PFSK-1 (cell line): ENCODE results near the gene PLK4.

Experiments
- FOXP2 ChIP-seq: optimal IDR thresholded peaks from 2 replicates; pipeline ENCODE3; 2011; ENCODE audit warnings: borderline replicate concordance, control low read depth, inconsistent platforms; ENCODE audit not compliant: insufficient read depth; ENCODE audit errors: extremely low read length, extremely low read depth
- POLR2AphosphoS5 ChIP-seq: IDR thresholded peaks from 2 replicates; pipeline ENCODE4 v1.6.1; 2012; ENCODE audit warnings: low read depth, mild to moderate bottlenecking, control low read depth, low read length, moderate library complexity
- SIN3A ChIP-seq: IDR thresholded peaks from 2 replicates; pipeline ENCODE4 v1.6.1; 2012; ENCODE audit warnings: mild to moderate bottlenecking, low read length, moderate library complexity, borderline replicate concordance; ENCODE audit not compliant: insufficient read depth
- TAF1 ChIP-seq: IDR thresholded peaks from 2 replicates; pipeline ENCODE4 v1.6.1; 2012; ENCODE audit warnings: low read length, control low read depth, borderline replicate concordance; ENCODE audit not compliant: insufficient read depth
- TF ChIP-seq, protein P1 (sequence below), 2 experiments: IDR thresholded peaks; 2 replicates each; pipeline versions ENCODE4 v1.6.1 to v1.8.0; 2011 to 2012; ENCODE audit warnings: low read depth in 2 of 2, low read length in 2 of 2, control low read depth in 1 of 2, inconsistent platforms in 1 of 2, mild to moderate bottlenecking in 1 of 2, moderate library complexity in 1 of 2; ENCODE audit not compliant: insufficient read depth in 1 of 2

PLK4 gene

DNA sequence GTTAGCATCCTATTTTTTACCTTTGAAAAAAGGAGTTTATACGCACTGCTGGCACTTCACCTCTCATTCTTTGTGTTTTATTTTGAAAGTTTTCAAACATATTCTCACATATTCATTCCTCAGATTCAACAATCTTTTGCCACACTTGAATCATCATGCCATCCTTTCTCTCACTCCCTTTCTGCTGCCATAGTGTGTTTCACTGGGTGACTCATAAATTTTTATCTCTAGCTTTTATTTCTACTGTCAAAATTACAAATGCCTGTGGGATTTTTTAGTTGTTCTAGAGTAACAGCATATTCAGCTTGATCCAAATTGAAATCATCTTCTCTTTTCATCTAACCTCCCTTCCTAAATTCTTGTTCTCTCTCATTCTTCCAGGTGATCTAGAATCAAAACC, 56.3 kb downstream of the PLK4 start:
- TF ChIP-seq, protein P1, sequence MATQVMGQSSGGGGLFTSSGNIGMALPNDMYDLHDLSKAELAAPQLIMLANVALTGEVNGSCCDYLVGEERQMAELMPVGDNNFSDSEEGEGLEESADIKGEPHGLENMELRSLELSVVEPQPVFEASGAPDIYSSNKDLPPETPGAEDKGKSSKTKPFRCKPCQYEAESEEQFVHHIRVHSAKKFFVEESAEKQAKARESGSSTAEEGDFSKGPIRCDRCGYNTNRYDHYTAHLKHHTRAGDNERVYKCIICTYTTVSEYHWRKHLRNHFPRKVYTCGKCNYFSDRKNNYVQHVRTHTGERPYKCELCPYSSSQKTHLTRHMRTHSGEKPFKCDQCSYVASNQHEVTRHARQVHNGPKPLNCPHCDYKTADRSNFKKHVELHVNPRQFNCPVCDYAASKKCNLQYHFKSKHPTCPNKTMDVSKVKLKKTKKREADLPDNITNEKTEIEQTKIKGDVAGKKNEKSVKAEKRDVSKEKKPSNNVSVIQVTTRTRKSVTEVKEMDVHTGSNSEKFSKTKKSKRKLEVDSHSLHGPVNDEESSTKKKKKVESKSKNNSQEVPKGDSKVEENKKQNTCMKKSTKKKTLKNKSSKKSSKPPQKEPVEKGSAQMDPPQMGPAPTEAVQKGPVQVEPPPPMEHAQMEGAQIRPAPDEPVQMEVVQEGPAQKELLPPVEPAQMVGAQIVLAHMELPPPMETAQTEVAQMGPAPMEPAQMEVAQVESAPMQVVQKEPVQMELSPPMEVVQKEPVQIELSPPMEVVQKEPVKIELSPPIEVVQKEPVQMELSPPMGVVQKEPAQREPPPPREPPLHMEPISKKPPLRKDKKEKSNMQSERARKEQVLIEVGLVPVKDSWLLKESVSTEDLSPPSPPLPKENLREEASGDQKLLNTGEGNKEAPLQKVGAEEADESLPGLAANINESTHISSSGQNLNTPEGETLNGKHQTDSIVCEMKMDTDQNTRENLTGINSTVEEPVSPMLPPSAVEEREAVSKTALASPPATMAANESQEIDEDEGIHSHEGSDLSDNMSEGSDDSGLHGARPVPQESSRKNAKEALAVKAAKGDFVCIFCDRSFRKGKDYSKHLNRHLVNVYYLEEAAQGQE (IDR thresholded peaks at IDR 0.05; ENCODE audit: insufficient read depth in 1 of 2, low read depth in 2 of 2, low read length in 2 of 2) = no peak
- TF ChIP-seq POLR2AphosphoS5 (no peak), SIN3A (no peak), FOXP2 (no peak), TAF1 (no peak)
